Sigmoid colon (tissue), 4 donors: Measurements from ENCODE around the gene MYOZ2.

ENCODE experiments used
- POLR2A ChIP-seq, 2 donors: fragments of 450-650 bp; IDR thresholded peaks; one replicate each; pipeline ENCODE4 v1.6.1; 2016; ENCODE audit warnings: antibody characterized with exemption in 2 of 2, mild to moderate bottlenecking in 2 of 2, moderate library complexity in 2 of 2
- POLR2AphosphoS5 ChIP-seq, 4 donors: sonication (generic); formaldehyde crosslinking; IDR thresholded peaks; one replicate each; pipeline ENCODE4 v1.6.1; 2017; ENCODE audit warnings: antibody characterized with exemption in 4 of 4
- TF ChIP-seq, protein P1 (sequence below), 4 experiments: fragments of 450-650 bp in 3 of 4; fragments of 200-600 bp in 1 of 4; IDR thresholded peaks; one replicate each; pipeline ENCODE4 v1.5.1; 2016 to 2019; ENCODE audit warnings: antibody characterized with exemption in 4 of 4, mild to moderate bottlenecking in 3 of 4, moderate library complexity in 2 of 4

DNA sequence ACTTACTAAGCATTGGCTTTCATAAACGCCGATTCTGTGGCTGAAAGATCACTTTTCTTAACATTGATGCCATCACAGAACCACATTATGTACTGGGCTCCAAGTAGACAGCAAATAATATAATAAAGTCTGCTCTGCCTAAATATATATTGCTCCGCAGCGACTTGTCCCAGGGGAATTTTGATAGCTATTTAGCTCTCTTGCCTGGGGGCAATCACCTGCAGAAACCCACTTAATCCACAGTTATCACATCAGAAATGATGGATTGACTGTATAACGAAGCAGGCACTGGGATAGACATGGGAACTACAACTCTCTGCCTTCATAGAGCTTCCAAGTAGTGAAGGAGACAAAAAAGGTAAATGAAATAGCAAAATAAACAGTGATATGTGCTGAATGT lies 48.0 kb upstream of the MYOZ2 start:
- TF ChIP-seq, protein P1, sequence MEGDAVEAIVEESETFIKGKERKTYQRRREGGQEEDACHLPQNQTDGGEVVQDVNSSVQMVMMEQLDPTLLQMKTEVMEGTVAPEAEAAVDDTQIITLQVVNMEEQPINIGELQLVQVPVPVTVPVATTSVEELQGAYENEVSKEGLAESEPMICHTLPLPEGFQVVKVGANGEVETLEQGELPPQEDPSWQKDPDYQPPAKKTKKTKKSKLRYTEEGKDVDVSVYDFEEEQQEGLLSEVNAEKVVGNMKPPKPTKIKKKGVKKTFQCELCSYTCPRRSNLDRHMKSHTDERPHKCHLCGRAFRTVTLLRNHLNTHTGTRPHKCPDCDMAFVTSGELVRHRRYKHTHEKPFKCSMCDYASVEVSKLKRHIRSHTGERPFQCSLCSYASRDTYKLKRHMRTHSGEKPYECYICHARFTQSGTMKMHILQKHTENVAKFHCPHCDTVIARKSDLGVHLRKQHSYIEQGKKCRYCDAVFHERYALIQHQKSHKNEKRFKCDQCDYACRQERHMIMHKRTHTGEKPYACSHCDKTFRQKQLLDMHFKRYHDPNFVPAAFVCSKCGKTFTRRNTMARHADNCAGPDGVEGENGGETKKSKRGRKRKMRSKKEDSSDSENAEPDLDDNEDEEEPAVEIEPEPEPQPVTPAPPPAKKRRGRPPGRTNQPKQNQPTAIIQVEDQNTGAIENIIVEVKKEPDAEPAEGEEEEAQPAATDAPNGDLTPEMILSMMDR (IDR thresholded peaks at IDR 0.05) = no peak
- TF ChIP-seq POLR2A (IDR thresholded peaks at IDR 0.05) (no peak), POLR2AphosphoS5 (IDR thresholded peaks at IDR 0.05) (no peak)
